Dendritic cell treated with granulocyte-macrophage colony-stimulating factor and Interleukin-4, amounts not matched to agents 40 ng/mL and 50 ng/mL, for 4 days (primary cell): ENCODE data around the gene TSPAN9.

Experiments used
- H3K27ac Mint-ChIP-seq: one replicate; pipeline ENCODE4 v1.8.0; 2022; ENCODE audit warnings: mild to moderate bottlenecking, mixed read lengths
- H3K27me3 Mint-ChIP-seq: one replicate; pipeline ENCODE4 v1.8.0; 2022; ENCODE audit warnings: mild to moderate bottlenecking, mixed read lengths
- H3K36me3 Mint-ChIP-seq: one replicate; pipeline ENCODE4 v1.8.0; 2022; ENCODE audit warnings: low read depth, mixed read lengths
- H3K4me1 Mint-ChIP-seq: one replicate; pipeline ENCODE4 v1.8.0; 2022; ENCODE audit warnings: low read depth, mixed read lengths
- H3K4me3 Mint-ChIP-seq: one replicate; pipeline ENCODE4 v1.8.0; 2022; ENCODE audit warnings: mild to moderate bottlenecking, moderate library complexity, mixed read lengths
- H3K9me3 Mint-ChIP-seq: one replicate; pipeline ENCODE4 v1.8.0; 2022; ENCODE audit warnings: mixed read lengths
- intact Hi-C: fragments of 100-400 bp; cut with micrococcal nuclease; formaldehyde crosslinking; loops from one replicate; pipeline ENCODE4 v1.15.0; 2022

TSPAN9 gene

GRCh38 chr12:3147260-3147659 is 70.1 kb downstream of the TSPAN9 start:
- H3K9me3 Mint-ChIP-seq, result no peaks in the 10 kb centered on the region
- no peak overlapping the region for H3K4me3 Mint-ChIP-seq
- intact Hi-C loops, result no loop called here
- no peaks in the 10 kb centered on the region for H3K4me1 Mint-ChIP-seq
- no peak overlapping the region for H3K27ac Mint-ChIP-seq
- no peaks in the 10 kb centered on the region for H3K36me3 Mint-ChIP-seq
- H3K27me3 Mint-ChIP-seq, result peaks cover 53% of the 10 kb centered on the region

- Mint-ChIP-seq H3K9me3 (no peaks in the 10 kb centered on the region), H3K27me3 (peaks cover 59% of the 10 kb centered on the region), H3K27ac (no peak overlapping the region), H3K4me3 (no peak overlapping the region), H3K36me3 (no peaks in the 10 kb centered on the region), H3K4me1 (no peaks in the 10 kb centered on the region)
- intact Hi-C loops, result no loop called here
These were observed 71.3 kb downstream of the TSPAN9 start for GRCh38 chr12:3148366-3149000.

- H3K4me1 Mint-ChIP-seq, result no peaks in the 10 kb centered on the region
- H3K9me3 Mint-ChIP-seq, result no peaks in the 10 kb centered on the region
These were observed 72.5 kb downstream of the TSPAN9 start for GRCh38 chr12:3149515-3150307.

GRCh38 chr12:3150308-3150670 is 73.1 kb downstream of the TSPAN9 start:
- no peak overlapping the region for H3K4me3 Mint-ChIP-seq
- H3K36me3 Mint-ChIP-seq, result no peaks in the 10 kb centered on the region
- peaks cover 69% of the 10 kb centered on the region for H3K27me3 Mint-ChIP-seq
- no peaks in the 10 kb centered on the region for H3K9me3 Mint-ChIP-seq
- no peak overlapping the region for H3K27ac Mint-ChIP-seq
- intact Hi-C loops, result no loop called here
- H3K4me1 Mint-ChIP-seq, result no peaks in the 10 kb centered on the region

More at GRCh38 chr12:3149515-3150307, 72.5 kb downstream of the TSPAN9 start:
- Mint-ChIP-seq H3K4me3 (no peak overlapping the region), H3K27me3 (peaks cover 67% of the 10 kb centered on the region), H3K36me3 (no peaks in the 10 kb centered on the region), H3K27ac (no peak overlapping the region)
- intact Hi-C loops, result no loop called here

GRCh38 chr12:3150931-3151835 is 74.0 kb downstream of the TSPAN9 start:
- Mint-ChIP-seq H3K4me3 (no peak overlapping the region), H3K9me3 (no peaks in the 10 kb centered on the region), H3K4me1 (no peaks in the 10 kb centered on the region), H3K27me3 (peaks cover 66% of the 10 kb centered on the region), H3K27ac (no peak overlapping the region), H3K36me3 (no peaks in the 10 kb centered on the region)
- intact Hi-C loops, result no loop called here

- no peaks in the 10 kb centered on the region for H3K4me1 Mint-ChIP-seq
- H3K27me3 Mint-ChIP-seq, result peaks cover 60% of the 10 kb centered on the region
- H3K9me3 Mint-ChIP-seq, result no peaks in the 10 kb centered on the region
- no peak overlapping the region for H3K4me3 Mint-ChIP-seq
- no peaks in the 10 kb centered on the region for H3K36me3 Mint-ChIP-seq
- H3K27ac Mint-ChIP-seq, result no peak overlapping the region
- intact Hi-C loops, result no loop called here
These were observed 74.9 kb downstream of the TSPAN9 start for GRCh38 chr12:3152011-3152511.

GRCh38 chr12:3152892-3153291 is 75.7 kb downstream of the TSPAN9 start:
- peaks cover 56% of the 10 kb centered on the region for H3K27me3 Mint-ChIP-seq
- intact Hi-C loops, result no loop called here
- no peaks in the 10 kb centered on the region for H3K4me1 Mint-ChIP-seq
- no peaks in the 10 kb centered on the region for H3K36me3 Mint-ChIP-seq
- H3K4me3 Mint-ChIP-seq, result no peak overlapping the region
- H3K27ac Mint-ChIP-seq, result no peak overlapping the region
- no peaks in the 10 kb centered on the region for H3K9me3 Mint-ChIP-seq

- Mint-ChIP-seq H3K36me3 (no peaks in the 10 kb centered on the region), H3K27ac (no peak overlapping the region), H3K4me1 (no peaks in the 10 kb centered on the region), H3K27me3 (peaks cover 51% of the 10 kb centered on the region), H3K9me3 (no peaks in the 10 kb centered on the region), H3K4me3 (no peak overlapping the region)
- intact Hi-C loops, result no loop called here
These were observed 76.8 kb downstream of the TSPAN9 start for GRCh38 chr12:3154006-3154405.

GRCh38 chr12:3155702-3156370 is 78.7 kb downstream of the TSPAN9 start:
- Mint-ChIP-seq H3K27me3 (peaks cover 44% of the 10 kb centered on the region), H3K27ac (no peak overlapping the region), H3K4me3 (no peak overlapping the region), H3K36me3 (no peaks in the 10 kb centered on the region), H3K4me1 (no peaks in the 10 kb centered on the region), H3K9me3 (no peaks in the 10 kb centered on the region)
- intact Hi-C loops, result no loop called here

GRCh38 chr12:3157581-3158323 is 80.6 kb downstream of the TSPAN9 start:
- Mint-ChIP-seq H3K4me3 (no peak overlapping the region), H3K9me3 (no peaks in the 10 kb centered on the region), H3K4me1 (no peaks in the 10 kb centered on the region), H3K27me3 (peaks cover 27% of the 10 kb centered on the region), H3K36me3 (no peaks in the 10 kb centered on the region), H3K27ac (no peak overlapping the region)
- intact Hi-C loops, result no loop called here

GRCh38 chr12:3158851-3159465 is 81.8 kb downstream of the TSPAN9 start:
- no peaks in the 10 kb centered on the region for H3K36me3 Mint-ChIP-seq

GRCh38 chr12:3160081-3160480 is 82.9 kb downstream of the TSPAN9 start:
- no peaks in the 10 kb centered on the region for H3K36me3 Mint-ChIP-seq
- H3K9me3 Mint-ChIP-seq, result no peaks in the 10 kb centered on the region
- H3K4me1 Mint-ChIP-seq, result no peaks in the 10 kb centered on the region
- intact Hi-C loops, result no loop called here
- no peak overlapping the region for H3K27ac Mint-ChIP-seq
- peaks cover 19% of the 10 kb centered on the region for H3K27me3 Mint-ChIP-seq
- H3K4me3 Mint-ChIP-seq, result no peak overlapping the region

More at GRCh38 chr12:3158851-3159465, 81.8 kb downstream of the TSPAN9 start:
- intact Hi-C loops, result no loop called here
- H3K4me3 Mint-ChIP-seq, result no peak overlapping the region
- no peaks in the 10 kb centered on the region for H3K9me3 Mint-ChIP-seq
- peaks cover 29% of the 10 kb centered on the region for H3K27me3 Mint-ChIP-seq
- no peak overlapping the region for H3K27ac Mint-ChIP-seq
- no peaks in the 10 kb centered on the region for H3K4me1 Mint-ChIP-seq

- intact Hi-C loops, result no loop called here
- Mint-ChIP-seq H3K4me3 (no peak overlapping the region), H3K9me3 (no peaks in the 10 kb centered on the region), H3K27me3 (peaks cover 16% of the 10 kb centered on the region), H3K36me3 (no peaks in the 10 kb centered on the region), H3K4me1 (no peaks in the 10 kb centered on the region), H3K27ac (no peak overlapping the region)
These were observed 84.7 kb downstream of the TSPAN9 start for GRCh38 chr12:3161861-3162260.
